ENCODE results near the gene NRTN.
"Not testable (repeated sequence)": the region's sequence is repeated elsewhere in the genome, so short reads cannot be mapped to it uniquely, and the experiment has no call there.

Gene NRTN

GRCh38 chr19:5873617-5874199 is 68.8 kb downstream of the NRTN start:
- no peak for ATAC-seq
- TF ChIP-seq SNAI2 (CRISPR knock-in tag; IDR thresholded peaks at IDR 0.05), result no peak
- TF ChIP-seq POU6F1 (CRISPR knock-in tag; IDR thresholded peaks at IDR 0.05; ENCODE audit: borderline replicate concordance, low read depth), result no peak
- TF ChIP-seq, protein P1, sequence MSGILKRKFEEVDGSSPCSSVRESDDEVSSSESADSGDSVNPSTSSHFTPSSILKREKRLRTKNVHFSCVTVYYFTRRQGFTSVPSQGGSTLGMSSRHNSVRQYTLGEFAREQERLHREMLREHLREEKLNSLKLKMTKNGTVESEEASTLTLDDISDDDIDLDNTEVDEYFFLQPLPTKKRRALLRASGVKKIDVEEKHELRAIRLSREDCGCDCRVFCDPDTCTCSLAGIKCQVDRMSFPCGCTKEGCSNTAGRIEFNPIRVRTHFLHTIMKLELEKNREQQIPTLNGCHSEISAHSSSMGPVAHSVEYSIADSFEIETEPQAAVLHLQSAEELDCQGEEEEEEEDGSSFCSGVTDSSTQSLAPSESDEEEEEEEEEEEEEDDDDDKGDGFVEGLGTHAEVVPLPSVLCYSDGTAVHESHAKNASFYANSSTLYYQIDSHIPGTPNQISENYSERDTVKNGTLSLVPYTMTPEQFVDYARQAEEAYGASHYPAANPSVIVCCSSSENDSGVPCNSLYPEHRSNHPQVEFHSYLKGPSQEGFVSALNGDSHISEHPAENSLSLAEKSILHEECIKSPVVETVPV (CRISPR knock-in tag; IDR thresholded peaks at IDR 0.05), result no peak
- TF ChIP-seq RARB (CRISPR knock-in tag; IDR thresholded peaks at IDR 0.05), result no peak
- TF ChIP-seq TOX (CRISPR knock-in tag; IDR thresholded peaks at IDR 0.05; ENCODE audit: borderline replicate concordance), result no peak
- no peak for TF ChIP-seq CSDC2 (CRISPR knock-in tag; IDR thresholded peaks at IDR 0.05)

GRCh38 chr19:5874496-5874895 is 69.6 kb downstream of the NRTN start:
- ATAC-seq, result not testable (repeated sequence)

DNA sequence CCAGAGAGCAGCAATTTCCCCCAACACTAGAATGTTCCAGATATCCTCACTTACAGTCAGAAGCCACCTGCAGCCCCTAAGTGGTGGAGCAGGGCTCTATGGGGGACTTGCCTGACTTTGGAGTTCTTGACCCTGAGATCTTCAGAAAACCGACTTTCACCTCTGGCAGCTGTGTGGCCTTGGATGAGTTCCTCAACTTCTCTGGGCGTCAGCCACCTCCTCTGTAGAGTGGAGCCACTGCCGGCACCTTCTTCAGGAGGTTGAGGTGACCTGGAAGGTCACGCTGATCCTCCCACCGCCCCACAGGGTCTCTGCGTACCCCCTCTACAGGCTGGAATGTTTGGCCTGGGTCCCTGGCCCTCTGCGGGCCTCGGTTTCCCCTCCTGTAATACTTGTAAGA is 72.6 kb downstream of the NRTN start:
- ATAC-seq, result no peak
- no peak for TF ChIP-seq TOX (CRISPR knock-in tag; IDR thresholded peaks at IDR 0.05; ENCODE audit: borderline replicate concordance)
- no peak for TF ChIP-seq TCF4 (CRISPR knock-in tag; IDR thresholded peaks at IDR 0.05; ENCODE audit: borderline replicate concordance)
- no peak for TF ChIP-seq PATZ1 (CRISPR knock-in tag; IDR thresholded peaks at IDR 0.05; ENCODE audit: borderline replicate concordance)
- TF ChIP-seq ZC3H10 (CRISPR knock-in tag; IDR thresholded peaks at IDR 0.05), result no peak
- no peak for TF ChIP-seq SNAI2 (CRISPR knock-in tag; IDR thresholded peaks at IDR 0.05)
- no peak for TF ChIP-seq POU6F1 (CRISPR knock-in tag; IDR thresholded peaks at IDR 0.05; ENCODE audit: borderline replicate concordance, low read depth)
- TF ChIP-seq PPARA (CRISPR knock-in tag; IDR thresholded peaks at IDR 0.05; ENCODE audit: borderline replicate concordance), result no peak
- no peak for TF ChIP-seq ZNF565 (CRISPR knock-in tag; conservative IDR thresholded peaks at IDR 0.05; ENCODE audit: low read depth)
- TF ChIP-seq ARNTL (CRISPR knock-in tag; IDR thresholded peaks at IDR 0.05; ENCODE audit: borderline replicate concordance, low read depth), result no peak
- TF ChIP-seq ESRRG (CRISPR knock-in tag; IDR thresholded peaks at IDR 0.05), result no peak
- TF ChIP-seq, protein P1 (CRISPR knock-in tag; IDR thresholded peaks at IDR 0.05), result no peak
- TF ChIP-seq ZNF70 (CRISPR knock-in tag; IDR thresholded peaks at IDR 0.05), result no peak
- no peak for TF ChIP-seq CSDC2 (CRISPR knock-in tag; IDR thresholded peaks at IDR 0.05)
- no peak for TF ChIP-seq TSHZ2 (CRISPR knock-in tag; IDR thresholded peaks at IDR 0.05)
- no peak for TF ChIP-seq OSR1 (CRISPR knock-in tag; IDR thresholded peaks at IDR 0.05)

All from SK-N-SH treated with all-trans-retinoic acid at 6 μM for 48 hours (cell line).